Left ventricle myocardium inferior (tissue), 1 donor: Measurements from ENCODE around the gene NXPH2. TPM values are rescaled to one million over a fixed set of nuclear protein-coding genes. Genes with fewer than 3 reads are reported as not detected.
"Not testable (repeated sequence)": the region's sequence is repeated elsewhere in the genome, so short reads cannot be mapped to it uniquely, and the experiment has no call there.

Source experiments
- DNase-seq: peaks from one replicate; pipeline ENCODE4 v3.0.0-alpha.2; 2020
- H3K27ac ChIP-seq: fragments of 200-600 bp; replicated peaks from 2 replicates; pipeline ENCODE4 v1.8.0; 2021
- H3K27me3 ChIP-seq: fragments of 200-600 bp; 2 replicates; pipeline ENCODE4 v1.8.0; 2021; ENCODE audit warnings: low read depth
- H3K36me3 ChIP-seq: fragments of 200-600 bp; 2 replicates; pipeline ENCODE4 v1.8.0; 2021
- H3K4me1 ChIP-seq: fragments of 200-600 bp; 2 replicates; pipeline ENCODE4 v1.8.0; 2021
- H3K4me3 ChIP-seq: fragments of 200-600 bp; 2 replicates; pipeline ENCODE4 v1.8.0; 2021; ENCODE audit warnings: mild to moderate bottlenecking, moderate library complexity
- H3K9me3 ChIP-seq: fragments of 200-600 bp; replicated peaks from 2 replicates; pipeline ENCODE4 v1.8.0; 2021
- intact Hi-C: fragments of 100-400 bp; cut with micrococcal nuclease; formaldehyde crosslinking; loops from one replicate; pipeline ENCODE4 v1.11.0; 2022
- total RNA-seq: library from RNA; stranded (reverse); fragmentation: NEBNext Ultra II Directional; extraction: Animal tissue kit (Norgen Biotek cat#: 25700); gene quantifications from one replicate; pipeline ENCODE4 v1.2.1, GENCODE V29; 2021
- TF ChIP-seq, protein P1 (sequence below): fragments of 200-600 bp; IDR thresholded peaks from 2 replicates; pipeline ENCODE4 v1.8.0; 2021; ENCODE audit warnings: antibody characterized with exemption, mild to moderate bottlenecking, borderline replicate concordance
- donor health status: DM: no; HTN: yes; CAD: no; lungs with severe emphysema.

Gene NXPH2
- total RNA-seq, 1 donor from 2014 or later = not detected

DNA sequence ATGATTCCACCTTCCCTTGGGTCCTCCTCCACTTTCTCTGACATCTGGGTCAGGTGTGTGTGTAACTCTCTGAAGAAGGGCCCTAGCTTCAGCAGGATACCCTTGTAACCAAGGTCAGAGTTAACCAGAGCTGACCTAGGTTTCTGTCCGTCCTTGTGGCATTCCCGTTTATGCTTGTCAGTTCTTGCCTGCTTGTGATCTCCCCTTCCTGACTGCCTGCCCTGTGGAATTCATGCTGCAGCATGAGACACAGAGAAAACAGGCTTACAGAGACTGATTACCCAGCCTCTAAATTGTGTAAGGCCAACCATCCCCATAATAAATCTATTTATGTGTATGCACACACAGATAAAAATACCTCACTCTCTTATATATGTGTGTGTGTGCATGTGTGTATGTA, 22.8 kb downstream of the NXPH2 start:
- Histone ChIP-seq H3K27me3 (peaks cover 21% of the 10 kb centered on the region), H3K4me3 (no peak overlapping the region), H3K27ac (no peak overlapping the region), H3K4me1 (no peaks in the 10 kb centered on the region), H3K36me3 (no peaks in the 10 kb centered on the region), H3K9me3 (peaks cover 17% of the 10 kb centered on the region)
- TF ChIP-seq, protein P1, sequence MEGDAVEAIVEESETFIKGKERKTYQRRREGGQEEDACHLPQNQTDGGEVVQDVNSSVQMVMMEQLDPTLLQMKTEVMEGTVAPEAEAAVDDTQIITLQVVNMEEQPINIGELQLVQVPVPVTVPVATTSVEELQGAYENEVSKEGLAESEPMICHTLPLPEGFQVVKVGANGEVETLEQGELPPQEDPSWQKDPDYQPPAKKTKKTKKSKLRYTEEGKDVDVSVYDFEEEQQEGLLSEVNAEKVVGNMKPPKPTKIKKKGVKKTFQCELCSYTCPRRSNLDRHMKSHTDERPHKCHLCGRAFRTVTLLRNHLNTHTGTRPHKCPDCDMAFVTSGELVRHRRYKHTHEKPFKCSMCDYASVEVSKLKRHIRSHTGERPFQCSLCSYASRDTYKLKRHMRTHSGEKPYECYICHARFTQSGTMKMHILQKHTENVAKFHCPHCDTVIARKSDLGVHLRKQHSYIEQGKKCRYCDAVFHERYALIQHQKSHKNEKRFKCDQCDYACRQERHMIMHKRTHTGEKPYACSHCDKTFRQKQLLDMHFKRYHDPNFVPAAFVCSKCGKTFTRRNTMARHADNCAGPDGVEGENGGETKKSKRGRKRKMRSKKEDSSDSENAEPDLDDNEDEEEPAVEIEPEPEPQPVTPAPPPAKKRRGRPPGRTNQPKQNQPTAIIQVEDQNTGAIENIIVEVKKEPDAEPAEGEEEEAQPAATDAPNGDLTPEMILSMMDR = no peak
- intact Hi-C loops = no loop called here
- DNase-seq = no peak

- H3K27me3 ChIP-seq = no peaks in the 10 kb centered on the region
- peaks cover 17% of the 10 kb centered on the region for H3K9me3 ChIP-seq
- intact Hi-C loops = no loop called here
- H3K27ac ChIP-seq = no peak overlapping the region
- H3K4me1 ChIP-seq = no peaks in the 10 kb centered on the region
- TF ChIP-seq, protein P1 = no peak
- no peaks in the 10 kb centered on the region for H3K36me3 ChIP-seq
- no peak for DNase-seq
- no peak overlapping the region for H3K4me3 ChIP-seq
These were observed 27.8 kb downstream of the NXPH2 start for GRCh38 chr2:138752197-138752956.

DNA sequence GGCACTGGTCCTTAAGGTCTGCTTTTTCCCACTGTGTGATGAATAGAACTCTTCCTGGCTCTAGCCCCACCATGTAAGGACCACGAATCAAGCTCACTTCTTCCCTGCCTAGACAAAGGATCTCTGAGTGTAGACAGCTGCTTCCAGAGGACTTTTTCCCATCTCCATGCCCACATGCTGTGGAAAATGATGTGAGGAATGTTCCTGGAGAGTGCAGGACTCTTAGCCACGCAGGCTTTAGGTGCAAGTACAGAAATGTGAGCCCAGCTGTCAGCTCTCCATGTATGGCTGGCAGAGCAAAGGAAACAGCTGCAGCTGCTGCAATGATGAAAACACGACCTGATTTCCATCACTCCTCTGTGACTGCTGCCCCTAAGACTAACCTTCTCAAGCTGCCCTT, 35.5 kb downstream of the NXPH2 start:
- intact Hi-C loops = no loop called here
- H3K4me1 ChIP-seq = no peaks in the 10 kb centered on the region
- no peak for DNase-seq
- H3K36me3 ChIP-seq = no peaks in the 10 kb centered on the region
- no peak overlapping the region for H3K4me3 ChIP-seq
- no peak overlapping the region for H3K27ac ChIP-seq
- TF ChIP-seq, protein P1 = no peak
- peaks cover 7% of the 10 kb centered on the region for H3K27me3 ChIP-seq
- H3K9me3 ChIP-seq = no peaks in the 10 kb centered on the region

- H3K4me3 ChIP-seq = no peak overlapping the region
- TF ChIP-seq, protein P1 = no peak
- H3K4me1 ChIP-seq = no peaks in the 10 kb centered on the region
- DNase-seq = no peak
- intact Hi-C loops = no loop called here
- H3K9me3 ChIP-seq = peaks cover 3% of the 10 kb centered on the region
- no peaks in the 10 kb centered on the region for H3K36me3 ChIP-seq
- no peak overlapping the region for H3K27ac ChIP-seq
- H3K27me3 ChIP-seq = peaks cover 7% of the 10 kb centered on the region
These were observed 37.6 kb downstream of the NXPH2 start for GRCh38 chr2:138742441-138743057.

GRCh38 chr2:138741851-138742250, 38.3 kb downstream of the NXPH2 start:
- peaks cover 10% of the 10 kb centered on the region for H3K9me3 ChIP-seq

DNA sequence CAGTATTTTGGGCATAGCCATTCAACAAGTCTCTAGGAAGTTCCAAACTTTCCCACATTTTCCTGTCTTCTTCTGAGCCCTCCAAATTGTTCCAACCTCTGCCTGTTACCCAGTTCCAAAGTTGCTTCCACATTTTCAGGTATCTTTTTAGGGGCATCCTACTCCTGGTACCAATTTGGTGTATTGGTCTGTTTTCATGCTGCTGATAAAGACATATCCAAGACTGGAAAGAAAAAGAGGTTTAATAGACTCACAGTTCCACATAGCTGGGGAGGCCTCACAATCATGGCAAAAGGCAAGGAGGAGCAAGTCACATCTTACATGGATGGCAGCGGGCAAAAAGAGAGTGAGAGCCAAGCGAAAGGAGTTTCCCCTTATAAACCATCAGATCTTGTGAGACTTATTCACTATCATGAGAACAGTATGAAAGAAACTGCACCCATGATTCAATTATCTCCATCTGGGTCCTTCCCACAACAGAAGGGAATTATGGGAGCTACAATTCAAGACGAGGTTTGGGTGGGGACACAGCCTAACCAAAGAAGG, 43.1 kb downstream of the NXPH2 start:
- H3K4me3 ChIP-seq, H3K27ac ChIP-seq, H3K4me1 ChIP-seq, intact Hi-C loops, H3K27me3 ChIP-seq, DNase-seq, H3K36me3 ChIP-seq: not testable (repeated sequence)
- peaks cover 22% of the 10 kb centered on the region for H3K9me3 ChIP-seq

More at GRCh38 chr2:138741851-138742250, 38.3 kb downstream of the NXPH2 start:
- no peak for DNase-seq
- Histone ChIP-seq H3K27me3 (peaks cover 7% of the 10 kb centered on the region), H3K4me3 (no peak overlapping the region), H3K36me3 (no peaks in the 10 kb centered on the region), H3K4me1 (no peaks in the 10 kb centered on the region), H3K27ac (no peak overlapping the region)
- TF ChIP-seq, protein P1 = no peak
- intact Hi-C loops = no loop called here
